ENCODE data around the gene BRS3. TPM values are rescaled to one million over a fixed set of nuclear protein-coding genes. Genes with fewer than 3 reads are reported as not detected.

Gene BRS3
- total RNA-seq, 2 experiments from 2014 or later = not detected

- ChIA-PET CTCF (ENCODE audit: unreplicated experiment) (no interaction called here), POLR2A (no interaction called here)
- intact Hi-C loops (cut with micrococcal nuclease; ENCODE audit: unreplicated experiment) = no loop called here
Measured at GRCh38 chrX:136531951-136532350, 44.2 kb downstream of the BRS3 start, which contains the start of gene VGLL1. VGLL1 (plus strand) TSS chrX:136532215; CDS start chrX:136536021, 3,806 bp downstream.

DNA sequence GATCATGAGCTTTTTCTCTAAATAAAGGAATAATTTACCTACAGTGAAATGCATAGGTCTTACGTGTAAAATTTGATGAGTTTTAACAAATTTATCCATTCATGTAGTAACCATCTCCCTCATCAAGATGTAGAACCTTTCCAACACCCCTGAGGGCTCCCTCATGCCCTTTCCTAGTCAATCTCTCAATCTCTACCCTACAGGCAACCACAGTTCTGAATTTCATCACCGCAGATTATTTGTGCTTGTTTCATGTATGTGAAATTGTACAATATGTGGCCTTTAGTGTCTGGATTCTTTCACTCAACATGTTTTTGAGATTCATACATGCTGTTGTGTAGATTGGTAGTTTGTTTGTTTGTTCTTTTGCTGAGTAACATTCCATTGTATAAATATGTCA lies 46.4 kb downstream of the BRS3 start:
- no peaks in the 10 kb centered on the region for H4K20me1 ChIP-seq (ENCODE audit: insufficient read depth, low read length)
- ChIA-PET CTCF (ENCODE audit: unreplicated experiment) (no interaction called here), POLR2A (interaction anchor here (0.6 kb wide), 1 partner anchor 1819 kb away, joined by 4 read pairs; no protein-coding TSS in a partner anchor)
- H3K36me3 ChIP-seq (ENCODE audit: insufficient read depth, low read length) = no peaks in the 10 kb centered on the region
- intact Hi-C loops (cut with micrococcal nuclease; ENCODE audit: unreplicated experiment) = no loop called here
- BruUV-seq (replicated peaks) = no TSS peak
- H3K27ac ChIP-seq (ENCODE audit: low read depth, low read length, poor library complexity, severe bottlenecking) = no peak overlapping the region
- H3K79me2 ChIP-seq (ENCODE audit: insufficient read depth, low read depth, low read length) = no peaks in the 10 kb centered on the region
- H3K4me2 ChIP-seq (ENCODE audit: low read length) = no peak overlapping the region
- no peaks in the 10 kb centered on the region for H3K9me3 ChIP-seq (ENCODE audit: low read length)
- no peaks in the 10 kb centered on the region for H3K4me1 ChIP-seq (ENCODE audit: insufficient read depth, low read length, poor library complexity, severe bottlenecking)
- TF ChIP-seq, protein P1, sequence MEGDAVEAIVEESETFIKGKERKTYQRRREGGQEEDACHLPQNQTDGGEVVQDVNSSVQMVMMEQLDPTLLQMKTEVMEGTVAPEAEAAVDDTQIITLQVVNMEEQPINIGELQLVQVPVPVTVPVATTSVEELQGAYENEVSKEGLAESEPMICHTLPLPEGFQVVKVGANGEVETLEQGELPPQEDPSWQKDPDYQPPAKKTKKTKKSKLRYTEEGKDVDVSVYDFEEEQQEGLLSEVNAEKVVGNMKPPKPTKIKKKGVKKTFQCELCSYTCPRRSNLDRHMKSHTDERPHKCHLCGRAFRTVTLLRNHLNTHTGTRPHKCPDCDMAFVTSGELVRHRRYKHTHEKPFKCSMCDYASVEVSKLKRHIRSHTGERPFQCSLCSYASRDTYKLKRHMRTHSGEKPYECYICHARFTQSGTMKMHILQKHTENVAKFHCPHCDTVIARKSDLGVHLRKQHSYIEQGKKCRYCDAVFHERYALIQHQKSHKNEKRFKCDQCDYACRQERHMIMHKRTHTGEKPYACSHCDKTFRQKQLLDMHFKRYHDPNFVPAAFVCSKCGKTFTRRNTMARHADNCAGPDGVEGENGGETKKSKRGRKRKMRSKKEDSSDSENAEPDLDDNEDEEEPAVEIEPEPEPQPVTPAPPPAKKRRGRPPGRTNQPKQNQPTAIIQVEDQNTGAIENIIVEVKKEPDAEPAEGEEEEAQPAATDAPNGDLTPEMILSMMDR (conservative IDR thresholded peaks at IDR 0.05; ENCODE audit: low read length) = no peak
- no peak for TF ChIP-seq EZH2phosphoT487 (IDR thresholded peaks at IDR 0.05; ENCODE audit: borderline replicate concordance, low read depth, low read length)
- no peak overlapping the region for H3K4me3 ChIP-seq (ENCODE audit: low read depth, low read length, poor library complexity, severe bottlenecking)
- no peaks in the 10 kb centered on the region for H3K9me2 ChIP-seq (ENCODE audit: insufficient read depth, low read length)
- no peak overlapping the region for H2AFZ ChIP-seq (ENCODE audit: low read length)
- DNase-seq (ENCODE audit: low spot score) = no peak

More at GRCh38 chrX:136531951-136532350, 44.2 kb downstream of the BRS3 start, which contains the start of gene VGLL1:
- TF ChIP-seq EZH2phosphoT487 (IDR thresholded peaks at IDR 0.05; ENCODE audit: borderline replicate concordance, low read depth, low read length) = no peak
- TF ChIP-seq, protein P1 (conservative IDR thresholded peaks at IDR 0.05; ENCODE audit: low read length) = no peak
- H3K9me3 ChIP-seq (ENCODE audit: low read length) = no peaks in the 10 kb centered on the region
- H3K79me2 ChIP-seq (ENCODE audit: insufficient read depth, low read depth, low read length) = no peaks in the 10 kb centered on the region
- no peak for DNase-seq (ENCODE audit: low spot score)
- no TSS peak for BruUV-seq (replicated peaks)
- H3K36me3 ChIP-seq (ENCODE audit: insufficient read depth, low read length) = no peaks in the 10 kb centered on the region
- H3K27ac ChIP-seq (ENCODE audit: low read depth, low read length, poor library complexity, severe bottlenecking) = no peak within 1 kb of the TSS
- no peaks in the 10 kb centered on the region for H3K9me2 ChIP-seq (ENCODE audit: insufficient read depth, low read length)
- no peak within 1 kb of the TSS for H2AFZ ChIP-seq (ENCODE audit: low read length)
- H3K4me3 ChIP-seq (ENCODE audit: low read depth, low read length, poor library complexity, severe bottlenecking) = no peak within 1 kb of the TSS
- no peaks in the 10 kb centered on the region for H4K20me1 ChIP-seq (ENCODE audit: insufficient read depth, low read length)
- H3K4me1 ChIP-seq (ENCODE audit: insufficient read depth, low read length, poor library complexity, severe bottlenecking) = no peaks in the 10 kb centered on the region
- H3K4me2 ChIP-seq (ENCODE audit: low read length) = no peak within 1 kb of the TSS

GRCh38 chrX:136538811-136539210 lies 51.1 kb downstream of the BRS3 start:
- no peak for DNase-seq (ENCODE audit: low spot score)
- Histone ChIP-seq H3K9me2 (ENCODE audit: insufficient read depth, low read length) (no peaks in the 10 kb centered on the region), H3K27ac (ENCODE audit: low read depth, low read length, poor library complexity, severe bottlenecking) (no peak overlapping the region), H2AFZ (ENCODE audit: low read length) (no peak overlapping the region), H3K4me2 (ENCODE audit: low read length) (no peak overlapping the region), H3K4me1 (ENCODE audit: insufficient read depth, low read length, poor library complexity, severe bottlenecking) (no peaks in the 10 kb centered on the region), H3K9me3 (ENCODE audit: low read length) (no peaks in the 10 kb centered on the region), H3K79me2 (ENCODE audit: insufficient read depth, low read depth, low read length) (no peaks in the 10 kb centered on the region), H3K4me3 (ENCODE audit: low read depth, low read length, poor library complexity, severe bottlenecking) (no peak overlapping the region), H4K20me1 (ENCODE audit: insufficient read depth, low read length) (no peaks in the 10 kb centered on the region), H3K36me3 (ENCODE audit: insufficient read depth, low read length) (no peaks in the 10 kb centered on the region)
- TF ChIP-seq, protein P1 (conservative IDR thresholded peaks at IDR 0.05; ENCODE audit: low read length) = no peak
- TF ChIP-seq EZH2phosphoT487 (IDR thresholded peaks at IDR 0.05; ENCODE audit: borderline replicate concordance, low read depth, low read length) = no peak
- intact Hi-C loops (cut with micrococcal nuclease; ENCODE audit: unreplicated experiment) = no loop called here
- ChIA-PET POLR2A (no interaction called here), CTCF (ENCODE audit: unreplicated experiment) (no interaction called here)
- no TSS peak for BruUV-seq (replicated peaks)
